Measurements from ENCODE around the gene PI4K2B. TPM values are rescaled to one million over a fixed set of nuclear protein-coding genes. Genes with fewer than 3 reads are reported as not detected.

The PI4K2B gene
- total RNA-seq, 1 experiment from 2014 or later: 19.3 TPM

GRCh38 chr4:25234390-25235370, 847 bp downstream of the PI4K2B start (continued):
- no peak for TF ChIP-seq REST (IDR thresholded peaks at IDR 0.05; ENCODE audit: low read depth)
- no peak for TF ChIP-seq EZH2phosphoT487 (IDR thresholded peaks at IDR 0.05; ENCODE audit: borderline replicate concordance)
- TF ChIP-seq CBX3 (IDR thresholded peaks at IDR 0.05; ENCODE audit: low read depth): 0 out of 2 replicates have a peak, but pooled peaks have one; percentile 24
- TF ChIP-seq ZNF274 (IDR thresholded peaks at IDR 0.05; ENCODE audit: low read depth, low read length): no peak
- no peak for TF ChIP-seq EZH2 (IDR thresholded peaks at IDR 0.05)
- TF ChIP-seq SIN3A (IDR thresholded peaks at IDR 0.05; ENCODE audit: low read depth): no peak; the same call in 1 of the 2 replicates
- TF ChIP-seq ATF3 (IDR thresholded peaks at IDR 0.05): no peak
- TF ChIP-seq POLR2A (IDR thresholded peaks at IDR 0.05; ENCODE audit: borderline replicate concordance, extremely low read depth, insufficient read depth, insufficient read length): no peak
- TF ChIP-seq SRF (IDR thresholded peaks at IDR 0.05; ENCODE audit: low read depth): no peak
- peak in 2 of 3 experiments; percentile 18 to 50; a peak in 2 of 6 replicates for TF ChIP-seq CTCF (IDR thresholded peaks at IDR 0.05 in 2 of 3, conservative IDR thresholded peaks at IDR 0.05 in 1 of 3; ENCODE audit: borderline replicate concordance in 1 of 3, insufficient read depth in 1 of 3, low read depth in 2 of 3, low read length in 2 of 3)
